Measurements from ENCODE around the gene HPCAL4. TPM values are rescaled to one million over a fixed set of nuclear protein-coding genes. Genes with fewer than 3 reads are reported as not detected.

The HPCAL4 gene
- total RNA-seq, 2 experiments from 2014 or later: 0.43 to 0.52 TPM

- Mint-ChIP-seq H3K27me3 (ENCODE audit: low read depth) (peaks cover 31% of the 10 kb centered on the region), H3K27ac (no peak overlapping the region), H3K4me1 (ENCODE audit: low read depth) (peaks cover 4% of the 10 kb centered on the region), H3K36me3 (ENCODE audit: low read depth) (no peaks in the 10 kb centered on the region), H3K9me3 (no peaks in the 10 kb centered on the region), H3K4me3 (no peak overlapping the region)
- CTCF ChIA-PET: interaction anchor here (1.0 to 3.0 kb wide), 4 partner anchors 51 to 117 kb away, joined by 3 to 11 read pairs (median 5); partner anchors contain the start of gene NT5C1A
- intact Hi-C loops (cut with micrococcal nuclease): loop anchor here (10.0 kb wide), 2 partner anchors 318 to 618 kb away; no protein-coding TSS in a partner anchor
- no peak for DNase-seq
Observed at GRCh38 chr1:39722495-39722894, 31.3 kb upstream of the HPCAL4 start.

- H3K4me3 Mint-ChIP-seq: no peak overlapping the region
- CTCF ChIA-PET: interaction anchor here (3.0 to 3.3 kb wide), 2 partner anchors 49 to 116 kb away, joined by 11 to 12 read pairs; partner anchors contain the start of gene NT5C1A
- intact Hi-C loops (cut with micrococcal nuclease): loop anchor here (10.0 kb wide), 2 partner anchors 317 to 617 kb away; no protein-coding TSS in a partner anchor
- peaks cover 31% of the 10 kb centered on the region for H3K27me3 Mint-ChIP-seq (ENCODE audit: low read depth)
- DNase-seq: no peak
- H3K4me1 Mint-ChIP-seq (ENCODE audit: low read depth): peaks cover under 1% of the 10 kb centered on the region
- no peaks in the 10 kb centered on the region for H3K9me3 Mint-ChIP-seq
- no peaks in the 10 kb centered on the region for H3K36me3 Mint-ChIP-seq (ENCODE audit: low read depth)
- no peak overlapping the region for H3K27ac Mint-ChIP-seq
Observed at GRCh38 chr1:39721664-39722063, 30.4 kb upstream of the HPCAL4 start.

- Mint-ChIP-seq H3K36me3 (ENCODE audit: low read depth) (no peaks in the 10 kb centered on the region), H3K27me3 (ENCODE audit: low read depth) (peaks cover 36% of the 10 kb centered on the region), H3K4me1 (ENCODE audit: low read depth) (no peaks in the 10 kb centered on the region), H3K9me3 (no peaks in the 10 kb centered on the region), H3K4me3 (no peak overlapping the region), H3K27ac (no peak overlapping the region)
- no peak for DNase-seq
- CTCF ChIA-PET: interaction anchor here (0.6 to 3.3 kb wide), 20 partner anchors 18 to 1700 kb away, joined by 3 to 16 read pairs (median 4); partner anchors contain the start of genes NT5C1A and PPIE
- intact Hi-C loops (cut with micrococcal nuclease): loop anchor here (1.0 to 10.0 kb wide), 5 partner anchors 48 to 616 kb away; partner anchors contain the start of gene NT5C1A
Observed at GRCh38 chr1:39720094-39720999, 29.1 kb upstream of the HPCAL4 start.

- peaks cover 39% of the 10 kb centered on the region for H3K27me3 Mint-ChIP-seq (ENCODE audit: low read depth)
- no peaks in the 10 kb centered on the region for H3K4me1 Mint-ChIP-seq (ENCODE audit: low read depth)
- H3K9me3 Mint-ChIP-seq: no peaks in the 10 kb centered on the region
- DNase-seq: no peak
- no peak overlapping the region for H3K4me3 Mint-ChIP-seq
- intact Hi-C loops (cut with micrococcal nuclease): no loop called here
- H3K36me3 Mint-ChIP-seq (ENCODE audit: low read depth): no peaks in the 10 kb centered on the region
- H3K27ac Mint-ChIP-seq: no peak overlapping the region
- CTCF ChIA-PET: no interaction called here
Observed at GRCh38 chr1:39717809-39718208, 26.6 kb upstream of the HPCAL4 start.

GRCh38 chr1:39713557-39713956, 22.3 kb upstream of the HPCAL4 start:
- intact Hi-C loops (cut with micrococcal nuclease): no loop called here
- Mint-ChIP-seq H3K9me3 (no peaks in the 10 kb centered on the region), H3K4me1 (ENCODE audit: low read depth) (no peaks in the 10 kb centered on the region), H3K36me3 (ENCODE audit: low read depth) (no peaks in the 10 kb centered on the region), H3K27me3 (ENCODE audit: low read depth) (peaks cover 36% of the 10 kb centered on the region), H3K27ac (no peak overlapping the region), H3K4me3 (no peak overlapping the region)
- CTCF ChIA-PET: interaction anchor here (0.8 to 1.8 kb wide), 3 partner anchors 41 to 107 kb away, joined by 3 to 7 read pairs (median 3); no protein-coding TSS in a partner anchor
- DNase-seq: no peak

- H3K4me1 Mint-ChIP-seq (ENCODE audit: low read depth): no peaks in the 10 kb centered on the region
- intact Hi-C loops (cut with micrococcal nuclease): no loop called here
- H3K4me3 Mint-ChIP-seq: no peak overlapping the region
- no peak overlapping the region for H3K27ac Mint-ChIP-seq
- CTCF ChIA-PET: interaction anchor here (0.7 kb wide), 1 partner anchor 10 kb away, joined by 4 read pairs; no protein-coding TSS in a partner anchor
- no peaks in the 10 kb centered on the region for H3K9me3 Mint-ChIP-seq
- DNase-seq: no peak
- peaks cover 24% of the 10 kb centered on the region for H3K27me3 Mint-ChIP-seq (ENCODE audit: low read depth)
- no peaks in the 10 kb centered on the region for H3K36me3 Mint-ChIP-seq (ENCODE audit: low read depth)
Observed at GRCh38 chr1:39711966-39712340, 20.7 kb upstream of the HPCAL4 start.

- Mint-ChIP-seq H3K4me3 (no peak overlapping the region), H3K27me3 (ENCODE audit: low read depth) (peaks cover 17% of the 10 kb centered on the region), H3K9me3 (no peaks in the 10 kb centered on the region), H3K27ac (no peak overlapping the region), H3K4me1 (ENCODE audit: low read depth) (no peaks in the 10 kb centered on the region), H3K36me3 (ENCODE audit: low read depth) (no peaks in the 10 kb centered on the region)
- intact Hi-C loops (cut with micrococcal nuclease): no loop called here
- CTCF ChIA-PET: interaction anchor here (0.7 to 1.0 kb wide), 2 partner anchors 10 to 99 kb away, joined by 3 to 4 read pairs; no protein-coding TSS in a partner anchor
- no peak for DNase-seq
Observed at GRCh38 chr1:39711104-39711965, 20.1 kb upstream of the HPCAL4 start.

GRCh38 chr1:39707506-39707905, 16.3 kb upstream of the HPCAL4 start:
- Mint-ChIP-seq H3K27me3 (ENCODE audit: low read depth) (peaks cover 3% of the 10 kb centered on the region), H3K27ac (no peak overlapping the region), H3K9me3 (no peaks in the 10 kb centered on the region), H3K4me3 (no peak overlapping the region), H3K36me3 (ENCODE audit: low read depth) (no peaks in the 10 kb centered on the region), H3K4me1 (ENCODE audit: low read depth) (no peaks in the 10 kb centered on the region)
- CTCF ChIA-PET: no interaction called here
- intact Hi-C loops (cut with micrococcal nuclease): no loop called here
- no peak for DNase-seq

GRCh38 chr1:39704757-39705156, 13.5 kb upstream of the HPCAL4 start:
- H3K4me1 Mint-ChIP-seq (ENCODE audit: low read depth): no peaks in the 10 kb centered on the region
- peaks cover 3% of the 10 kb centered on the region for H3K27me3 Mint-ChIP-seq (ENCODE audit: low read depth)
- CTCF ChIA-PET: interaction anchor here (2.4 kb wide), 1 partner anchor 98 kb away, joined by 7 read pairs; no protein-coding TSS in a partner anchor
- no peak overlapping the region for H3K27ac Mint-ChIP-seq
- intact Hi-C loops (cut with micrococcal nuclease): no loop called here
- no peaks in the 10 kb centered on the region for H3K36me3 Mint-ChIP-seq (ENCODE audit: low read depth)
- no peak overlapping the region for H3K4me3 Mint-ChIP-seq
- no peaks in the 10 kb centered on the region for H3K9me3 Mint-ChIP-seq
- no peak for DNase-seq

- H3K4me1 Mint-ChIP-seq (ENCODE audit: low read depth): no peaks in the 10 kb centered on the region
- H3K9me3 Mint-ChIP-seq: no peaks in the 10 kb centered on the region
- H3K27ac Mint-ChIP-seq: no peak overlapping the region
- H3K27me3 Mint-ChIP-seq (ENCODE audit: low read depth): peaks cover 3% of the 10 kb centered on the region
- DNase-seq: no peak
- CTCF ChIA-PET: interaction anchor here (0.7 to 1.6 kb wide), 4 partner anchors 43 to 98 kb away, joined by 3 to 4 read pairs (median 3); no protein-coding TSS in a partner anchor
- H3K36me3 Mint-ChIP-seq (ENCODE audit: low read depth): no peaks in the 10 kb centered on the region
- intact Hi-C loops (cut with micrococcal nuclease): no loop called here
- no peak overlapping the region for H3K4me3 Mint-ChIP-seq
Observed at GRCh38 chr1:39701049-39701439, 9.8 kb upstream of the HPCAL4 start.

- CTCF ChIA-PET: interaction anchor here (1.6 kb wide), 1 partner anchor 42 kb away, joined by 4 read pairs; no protein-coding TSS in a partner anchor
- H3K4me1 Mint-ChIP-seq (ENCODE audit: low read depth): no peaks in the 10 kb centered on the region
Observed at GRCh38 chr1:39700348-39700747, 9.1 kb upstream of the HPCAL4 start.

GRCh38 chr1:39699419-39699818, 8.2 kb upstream of the HPCAL4 start:
- Mint-ChIP-seq H3K4me1 (ENCODE audit: low read depth) (peaks cover 9% of the 10 kb centered on the region), H3K27ac (no peak overlapping the region), H3K36me3 (ENCODE audit: low read depth) (no peaks in the 10 kb centered on the region), H3K9me3 (no peaks in the 10 kb centered on the region), H3K27me3 (ENCODE audit: low read depth) (peaks cover 3% of the 10 kb centered on the region), H3K4me3 (no peak overlapping the region)
- no peak for DNase-seq
- intact Hi-C loops (cut with micrococcal nuclease): no loop called here
- CTCF ChIA-PET: interaction anchor here (0.6 to 1.6 kb wide), 3 partner anchors 20 to 41 kb away, joined by 3 to 4 read pairs (median 4); partner anchors contain the start of gene NT5C1A

More at GRCh38 chr1:39700348-39700747, 9.1 kb upstream of the HPCAL4 start:
- DNase-seq: no peak
- Mint-ChIP-seq H3K4me3 (no peak overlapping the region), H3K36me3 (ENCODE audit: low read depth) (no peaks in the 10 kb centered on the region), H3K9me3 (no peaks in the 10 kb centered on the region), H3K27me3 (ENCODE audit: low read depth) (peaks cover 3% of the 10 kb centered on the region), H3K27ac (no peak overlapping the region)
- intact Hi-C loops (cut with micrococcal nuclease): no loop called here
